Thyroid gland (tissue), 4 donors: ENCODE results near the gene TBC1D25. TPM values are rescaled to one million over a fixed set of nuclear protein-coding genes. Genes with fewer than 3 reads are reported as not detected.
"Not testable (repeated sequence)": the region's sequence is repeated elsewhere in the genome, so short reads cannot be mapped to it uniquely, and the experiment has no call there.

Experiments
- DNase-seq, 2 donors: peaks; one replicate each; pipeline ENCODE4 v3.0.0-alpha.2; 2019
- H3K27ac ChIP-seq, 3 donors: fragments of 200-600 bp; sonication (generic); 1 replicate in 2 of 3; 2 replicates in 1 of 3; pipeline ENCODE4 v1.5.1; 2016 to 2019; ENCODE audit warnings: mild to moderate bottlenecking in 1 of 3, moderate library complexity in 1 of 3
- H3K27me3 ChIP-seq: fragments of 200-600 bp; sonication (generic); one replicate; pipeline ENCODE4 v1.5.1; 2019
- H3K36me3 ChIP-seq, 2 donors: fragments of 200-600 bp; sonication (generic); one replicate each; pipeline ENCODE4 v1.5.1; 2016 to 2019
- H3K4me1 ChIP-seq, 2 donors: fragments of 200-600 bp; sonication (generic); one replicate each; pipeline ENCODE4 v1.5.1; 2017 to 2019
- H3K4me3 ChIP-seq, 3 donors: fragments of 200-600 bp; sonication (generic); replicated peaks in 1 of 3; 1 replicate in 2 of 3; 2 replicates in 1 of 3; pipeline ENCODE4 v1.5.1; 2016; ENCODE audit warnings: mild to moderate bottlenecking in 1 of 3
- H3K9me3 ChIP-seq: fragments of 200-600 bp; sonication (generic); one replicate; pipeline ENCODE4 v1.5.1; 2017
- POLR2A ChIP-seq, 2 donors: fragments of 450-650 bp; IDR thresholded peaks; one replicate each; pipeline ENCODE4 v1.6.1; 2017; ENCODE audit warnings: antibody characterized with exemption in 2 of 2, mild to moderate bottlenecking in 2 of 2, moderate library complexity in 1 of 2
- WGBS, 2 donors: methylation state at CpG; one replicate each; pipeline ENCODE4 v1.1.5; 2017; 5-methylcytosine and 5-hydroxymethylcytosine counted together
- intact Hi-C: fragments of 100-400 bp; cut with DNase I; formaldehyde crosslinking; loops from one replicate; pipeline ENCODE4 v1.15.1; 2023
- total RNA-seq, 4 donors: library from RNA; depleted of rRNA; stranded (reverse); fragments of >200 nt; gene quantifications; one replicate each; pipeline ENCODE4 v1.2.3, GENCODE V29; 2016
- TF ChIP-seq, protein P1 (sequence below), 6 experiments: fragments of 200-600 bp in 3 of 6; fragments of 450-650 bp in 3 of 6; sonication (generic) in 3 of 6; IDR thresholded peaks; one replicate each; pipeline ENCODE4 v1.5.1; 2016 to 2019; ENCODE audit warnings: antibody characterized with exemption in 6 of 6, mild to moderate bottlenecking in 2 of 6, inconsistent platforms in 1 of 6, moderate library complexity in 1 of 6

TBC1D25 gene
- total RNA-seq, 4 donors from 2014 or later = 9.4 to 16.5 (median 12.2) TPM

GRCh38 chrX:48540480-48540879 lies 966 bp downstream of the TBC1D25 start:
- 76 to 83% methylated on average over 7 of the region's 7 CpGs for WGBS, 2 donors

DNA sequence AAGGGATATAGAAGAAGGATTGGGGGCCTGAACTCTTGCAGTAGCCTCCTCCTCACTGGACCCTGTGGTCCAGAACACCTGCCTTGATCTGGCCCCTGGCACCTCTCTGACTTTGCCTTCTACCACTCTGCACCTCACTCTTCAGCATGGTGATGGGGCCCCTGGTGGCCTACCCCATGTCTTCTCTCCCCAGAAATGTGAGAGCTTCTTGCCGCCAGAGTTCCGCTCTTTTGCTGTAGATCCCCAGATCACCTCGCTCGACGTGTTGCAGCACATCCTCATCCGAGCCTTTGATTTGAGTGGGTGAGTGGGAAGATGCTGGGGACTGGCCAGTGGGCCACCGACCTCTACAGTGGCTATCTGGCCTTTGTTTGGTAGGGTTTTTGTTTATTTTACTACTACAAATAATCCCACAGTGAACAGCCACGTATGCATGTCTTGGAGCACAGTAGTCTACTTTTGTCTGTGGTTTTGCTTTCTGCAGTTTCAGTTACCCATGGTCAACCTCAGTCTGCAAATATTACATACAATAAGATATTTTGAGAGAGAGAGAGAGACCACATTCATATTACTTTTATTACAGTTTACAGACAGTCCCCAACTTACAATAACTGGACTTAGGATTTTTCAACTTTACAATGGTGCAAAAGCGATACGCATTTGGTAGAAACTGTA lies 1.8 kb downstream of the TBC1D25 start:
- WGBS, 2 donors = 83 to 91% methylated on average over 10 of the region's 10 CpGs
- TF ChIP-seq POLR2A (IDR thresholded peaks at IDR 0.05) = no peak
- TF ChIP-seq, protein P1, sequence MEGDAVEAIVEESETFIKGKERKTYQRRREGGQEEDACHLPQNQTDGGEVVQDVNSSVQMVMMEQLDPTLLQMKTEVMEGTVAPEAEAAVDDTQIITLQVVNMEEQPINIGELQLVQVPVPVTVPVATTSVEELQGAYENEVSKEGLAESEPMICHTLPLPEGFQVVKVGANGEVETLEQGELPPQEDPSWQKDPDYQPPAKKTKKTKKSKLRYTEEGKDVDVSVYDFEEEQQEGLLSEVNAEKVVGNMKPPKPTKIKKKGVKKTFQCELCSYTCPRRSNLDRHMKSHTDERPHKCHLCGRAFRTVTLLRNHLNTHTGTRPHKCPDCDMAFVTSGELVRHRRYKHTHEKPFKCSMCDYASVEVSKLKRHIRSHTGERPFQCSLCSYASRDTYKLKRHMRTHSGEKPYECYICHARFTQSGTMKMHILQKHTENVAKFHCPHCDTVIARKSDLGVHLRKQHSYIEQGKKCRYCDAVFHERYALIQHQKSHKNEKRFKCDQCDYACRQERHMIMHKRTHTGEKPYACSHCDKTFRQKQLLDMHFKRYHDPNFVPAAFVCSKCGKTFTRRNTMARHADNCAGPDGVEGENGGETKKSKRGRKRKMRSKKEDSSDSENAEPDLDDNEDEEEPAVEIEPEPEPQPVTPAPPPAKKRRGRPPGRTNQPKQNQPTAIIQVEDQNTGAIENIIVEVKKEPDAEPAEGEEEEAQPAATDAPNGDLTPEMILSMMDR (IDR thresholded peaks at IDR 0.05) = no peak
- no peaks in the 10 kb centered on the region for H3K9me3 ChIP-seq
- no peaks in the 10 kb centered on the region for H3K27me3 ChIP-seq
- no peak for DNase-seq
- H3K36me3 ChIP-seq = no peaks in the 10 kb centered on the region
- H3K4me3 ChIP-seq = no peak overlapping the region
- no peak overlapping the region for H3K27ac ChIP-seq
- peaks cover 6% of the 10 kb centered on the region in 2 donors for H3K4me1 ChIP-seq
- intact Hi-C loops = no loop called here

More at GRCh38 chrX:48540480-48540879, 966 bp downstream of the TBC1D25 start:
- no peaks in the 10 kb centered on the region for H3K36me3 ChIP-seq
- H3K27ac ChIP-seq = peak overlapping the region in 1 of 3 donors; percentile 89
- no peaks in the 10 kb centered on the region for H3K27me3 ChIP-seq
- TF ChIP-seq, protein P1 (IDR thresholded peaks at IDR 0.05) = no peak
- TF ChIP-seq POLR2A (IDR thresholded peaks at IDR 0.05) = no peak
- no peak for DNase-seq
- H3K4me1 ChIP-seq = peaks cover 6% of the 10 kb centered on the region in 2 donors
- intact Hi-C loops = no loop called here
- H3K9me3 ChIP-seq = no peaks in the 10 kb centered on the region
- H3K4me3 ChIP-seq = peak overlapping the region in 1 of 3 donors; percentile 50

GRCh38 chrX:48548871-48549270 lies 9.4 kb downstream of the TBC1D25 start:
- intact Hi-C loops = no loop called here
- no peak overlapping the region for H3K4me3 ChIP-seq
- H3K36me3 ChIP-seq = no peaks in the 10 kb centered on the region
- 97 to 100% methylated on average over 3 of the region's 3 CpGs for WGBS, 2 donors
- no peaks in the 10 kb centered on the region for H3K27me3 ChIP-seq
- TF ChIP-seq, protein P1 (IDR thresholded peaks at IDR 0.05) = no peak
- no peak for TF ChIP-seq POLR2A (IDR thresholded peaks at IDR 0.05)
- H3K4me1 ChIP-seq = no peaks in the 10 kb centered on the region
- DNase-seq = no peak
- no peaks in the 10 kb centered on the region for H3K9me3 ChIP-seq
- H3K27ac ChIP-seq = no peak overlapping the region

DNA sequence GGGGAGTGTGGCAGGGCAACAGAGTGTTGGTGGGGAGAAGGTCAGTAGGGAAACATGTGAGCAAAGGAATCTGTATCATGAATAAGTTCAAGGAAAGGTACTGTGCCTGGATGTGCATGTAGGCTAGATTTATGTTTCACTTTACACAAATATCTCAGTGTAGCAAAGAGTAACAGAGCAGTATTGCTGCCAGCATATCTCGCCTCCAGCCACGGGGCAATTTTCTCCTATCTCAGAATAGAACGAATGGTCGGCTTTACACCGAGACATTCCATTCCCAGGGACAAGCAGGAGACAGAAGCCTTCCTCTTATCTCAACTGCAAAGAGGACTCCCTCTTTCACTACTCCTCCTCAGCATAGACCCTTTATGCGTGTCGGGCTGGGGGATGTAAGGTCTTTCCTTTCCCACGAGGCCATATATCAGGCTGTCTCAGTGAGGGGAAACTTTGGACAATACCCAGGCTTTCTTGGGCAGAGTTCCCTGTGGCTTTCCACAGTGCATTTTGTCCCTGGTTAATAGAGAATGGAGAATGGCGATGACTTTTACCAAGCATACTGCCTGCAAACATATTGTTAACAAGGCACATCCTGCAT lies 16.3 kb downstream of the TBC1D25 start:
- WGBS, 2 donors = 82 to 87% methylated on average over 9 of the region's 9 CpGs
- H3K4me1 ChIP-seq, H3K27ac ChIP-seq, H3K9me3 ChIP-seq, H3K4me3 ChIP-seq, intact Hi-C loops, H3K27me3 ChIP-seq, DNase-seq: not testable (repeated sequence)
- peaks cover 0 to 12% of the 10 kb centered on the region in 2 donors for H3K36me3 ChIP-seq

- intact Hi-C loops = no loop called here
- Histone ChIP-seq H3K4me1 (no peaks in the 10 kb centered on the region), H3K27ac (no peak overlapping the region), H3K36me3 (peaks cover 0 to 12% of the 10 kb centered on the region in 2 donors), H3K9me3 (no peaks in the 10 kb centered on the region), H3K4me3 (no peak overlapping the region), H3K27me3 (no peaks in the 10 kb centered on the region)
- 82 to 85% methylated on average over 4 of the region's 4 CpGs for WGBS, 2 donors
- no peak for DNase-seq
- no peak for TF ChIP-seq POLR2A (IDR thresholded peaks at IDR 0.05)
- TF ChIP-seq, protein P1 (IDR thresholded peaks at IDR 0.05) = no peak
Observed at GRCh38 chrX:48558271-48558670, 18.8 kb downstream of the TBC1D25 start.
